Cardiac muscle cell (in vitro differentiated cells and primary cell): ENCODE results near the gene KIR3DL2. TPM values are rescaled to one million over a fixed set of nuclear protein-coding genes. Genes with fewer than 3 reads are reported as not detected.
"Not testable (repeated sequence)": the region's sequence is repeated elsewhere in the genome, so short reads cannot be mapped to it uniquely, and the experiment has no call there.

Experiments used
- DNase-seq, 2 donors: peaks; one replicate each; pipeline versions ENCODE4 v3.0.0 to v3.0.0-alpha.2; 2010 to 2017; ENCODE audit warnings: low read depth in 1 of 2, low spot score in 1 of 2
- H3K27ac ChIP-seq: fragments of 200-600 bp; sonication (generic); 2 replicates; pipeline ENCODE4 v1.5.1; 2016
- H3K27me3 ChIP-seq: fragments of 200-600 bp; sonication (generic); 2 replicates; pipeline ENCODE4 v1.6.0; 2016; ENCODE audit warnings: control low read depth
- H3K36me3 ChIP-seq: fragments of 200-600 bp; sonication (generic); 2 replicates; pipeline ENCODE4 v1.5.1; 2016; ENCODE audit warnings: control low read depth
- H3K4me1 ChIP-seq: fragments of 200-600 bp; sonication (generic); 2 replicates; pipeline ENCODE4 v1.8.1; 2017; ENCODE audit warnings: low read depth, mild to moderate bottlenecking, mixed run types
- H3K4me3 ChIP-seq: fragments of 200-600 bp; sonication (generic); 2 replicates; pipeline ENCODE4 v1.5.1; 2016; ENCODE audit warnings: mild to moderate bottlenecking
- H3K9me3 ChIP-seq: fragments of 200-600 bp; sonication (generic); 2 replicates; pipeline ENCODE4 v1.5.1; 2017; ENCODE audit warnings: low read depth, mild to moderate bottlenecking, control low read depth
- polyA plus RNA-seq: library from polyadenylated mRNA; unstranded; fragments of >200 nt; fragmentation: Nextera tagmentation; extraction: Ambion mirVana; gene quantifications from 2 replicates; pipeline ENCODE4 v1.2.1, GENCODE V29; 2016
- total RNA-seq: library from RNA; depleted of rRNA; stranded (reverse); fragments of >200 nt; gene quantifications from 2 replicates; pipeline ENCODE4 v1.2.3, GENCODE V29; 2016
- TF ChIP-seq, protein P1 (sequence below): IDR thresholded peaks from 2 replicates; pipeline ENCODE4 v1.5.1; 2012; ENCODE audit warnings: low read depth, mild to moderate bottlenecking, low read length

KIR3DL2 gene
- total and polyA plus RNA-seq, 2 experiments from 2014 or later: not detected

DNA sequence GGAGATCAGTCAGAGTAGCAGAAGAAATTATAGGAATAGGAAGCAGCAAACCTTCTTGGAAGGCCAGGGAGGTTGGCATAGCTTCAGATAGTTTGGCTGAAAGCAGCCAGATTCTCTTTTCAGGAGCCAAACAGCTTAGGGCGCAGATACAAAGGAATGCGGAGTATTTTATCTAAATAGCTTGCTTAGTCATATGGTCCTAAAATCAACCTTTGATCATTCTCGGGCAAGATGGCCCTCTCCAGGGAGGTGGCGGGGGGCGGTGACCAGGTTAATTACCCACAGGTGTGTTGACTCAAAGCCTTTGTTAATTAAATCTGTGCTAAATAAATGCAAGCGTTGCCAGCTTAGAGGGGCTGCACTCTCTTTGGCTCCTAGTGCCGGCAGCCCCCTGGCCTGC is 43.2 kb downstream of the KIR3DL2 start:
- Histone ChIP-seq H3K36me3 (no peaks in the 10 kb centered on the region), H3K4me1 (no peaks in the 10 kb centered on the region), H3K4me3 (no peak overlapping the region), H3K27me3 (no peaks in the 10 kb centered on the region), H3K9me3 (no peaks in the 10 kb centered on the region), H3K27ac (no peak overlapping the region)
- TF ChIP-seq, protein P1, sequence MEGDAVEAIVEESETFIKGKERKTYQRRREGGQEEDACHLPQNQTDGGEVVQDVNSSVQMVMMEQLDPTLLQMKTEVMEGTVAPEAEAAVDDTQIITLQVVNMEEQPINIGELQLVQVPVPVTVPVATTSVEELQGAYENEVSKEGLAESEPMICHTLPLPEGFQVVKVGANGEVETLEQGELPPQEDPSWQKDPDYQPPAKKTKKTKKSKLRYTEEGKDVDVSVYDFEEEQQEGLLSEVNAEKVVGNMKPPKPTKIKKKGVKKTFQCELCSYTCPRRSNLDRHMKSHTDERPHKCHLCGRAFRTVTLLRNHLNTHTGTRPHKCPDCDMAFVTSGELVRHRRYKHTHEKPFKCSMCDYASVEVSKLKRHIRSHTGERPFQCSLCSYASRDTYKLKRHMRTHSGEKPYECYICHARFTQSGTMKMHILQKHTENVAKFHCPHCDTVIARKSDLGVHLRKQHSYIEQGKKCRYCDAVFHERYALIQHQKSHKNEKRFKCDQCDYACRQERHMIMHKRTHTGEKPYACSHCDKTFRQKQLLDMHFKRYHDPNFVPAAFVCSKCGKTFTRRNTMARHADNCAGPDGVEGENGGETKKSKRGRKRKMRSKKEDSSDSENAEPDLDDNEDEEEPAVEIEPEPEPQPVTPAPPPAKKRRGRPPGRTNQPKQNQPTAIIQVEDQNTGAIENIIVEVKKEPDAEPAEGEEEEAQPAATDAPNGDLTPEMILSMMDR: no peak
- DNase-seq: no peak

DNA sequence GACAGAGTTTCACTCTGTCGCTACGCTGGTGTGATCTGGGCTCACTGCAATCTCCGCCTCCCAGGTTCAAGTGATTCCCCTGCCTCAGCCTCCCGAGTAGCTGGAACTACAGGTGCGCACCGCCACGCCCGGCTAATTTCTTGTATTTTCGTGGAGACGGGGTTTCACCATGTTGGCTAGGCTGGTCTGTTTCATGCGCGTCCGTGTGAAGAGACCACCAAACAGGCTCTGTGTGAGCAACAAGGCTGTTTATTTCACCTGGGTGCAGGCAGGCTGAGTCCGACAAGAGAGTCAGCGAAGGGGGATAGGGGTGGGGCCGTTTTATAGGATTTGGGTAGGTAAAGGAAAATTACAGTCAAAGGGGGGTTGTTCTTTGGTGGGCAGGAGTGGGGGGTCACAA is 43.9 kb downstream of the KIR3DL2 start:
- DNase-seq, H3K4me3 ChIP-seq: not testable (repeated sequence)

DNA sequence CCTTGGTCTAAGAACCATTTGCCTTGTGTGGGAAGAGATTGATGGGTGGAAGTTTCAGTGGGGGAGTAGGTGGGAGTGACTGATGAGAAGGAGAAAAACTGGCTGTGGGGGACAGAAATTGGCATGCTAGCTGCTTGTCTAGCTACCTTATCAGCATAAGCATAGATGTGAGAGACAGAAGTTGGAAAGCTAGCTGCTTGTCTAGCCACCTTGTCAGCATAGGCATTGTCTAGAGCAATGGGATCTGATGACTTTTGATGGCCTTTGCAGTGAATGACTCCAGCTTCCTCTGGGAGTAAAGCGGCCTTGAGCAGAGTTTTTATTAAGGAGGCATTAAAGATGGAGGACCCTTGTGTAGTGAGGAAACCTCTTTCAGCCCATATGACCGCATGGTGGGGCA is 45.8 kb downstream of the KIR3DL2 start:
- no peak for DNase-seq
- no peaks in the 10 kb centered on the region for H3K27me3 ChIP-seq
- no peak overlapping the region for H3K4me3 ChIP-seq
- H3K4me1 ChIP-seq: no peaks in the 10 kb centered on the region
- TF ChIP-seq, protein P1: no peak
- no peaks in the 10 kb centered on the region for H3K36me3 ChIP-seq
- H3K9me3 ChIP-seq: no peaks in the 10 kb centered on the region
- H3K27ac ChIP-seq: no peak overlapping the region

More for the DNA sequence above, 43.9 kb downstream of the KIR3DL2 start:
- not testable (repeated sequence) for H3K27ac ChIP-seq, H3K27me3 ChIP-seq, H3K4me1 ChIP-seq, H3K9me3 ChIP-seq, H3K36me3 ChIP-seq

DNA sequence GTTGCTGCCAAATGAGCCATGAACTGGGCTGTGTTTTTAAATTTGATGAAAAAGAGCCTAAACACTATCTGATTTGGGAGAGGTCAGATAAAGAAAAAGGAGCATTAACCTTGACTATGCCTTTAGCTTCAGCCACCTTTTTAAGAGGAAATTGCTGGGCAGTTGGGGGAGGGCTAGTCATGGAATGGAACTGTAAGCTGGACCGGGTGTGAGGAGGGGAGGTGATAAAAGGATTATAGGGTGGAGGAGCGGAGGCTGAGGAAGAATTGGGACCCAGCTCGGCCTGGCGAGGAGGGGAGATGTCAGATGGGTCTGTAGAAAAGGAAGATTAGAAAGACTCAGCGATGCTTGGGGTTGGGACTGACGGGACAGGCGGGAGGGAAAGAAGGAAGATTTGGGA is 48.4 kb downstream of the KIR3DL2 start:
- H3K9me3 ChIP-seq, H3K27me3 ChIP-seq, DNase-seq, H3K36me3 ChIP-seq, H3K4me3 ChIP-seq, H3K4me1 ChIP-seq, H3K27ac ChIP-seq: not testable (repeated sequence)

DNA sequence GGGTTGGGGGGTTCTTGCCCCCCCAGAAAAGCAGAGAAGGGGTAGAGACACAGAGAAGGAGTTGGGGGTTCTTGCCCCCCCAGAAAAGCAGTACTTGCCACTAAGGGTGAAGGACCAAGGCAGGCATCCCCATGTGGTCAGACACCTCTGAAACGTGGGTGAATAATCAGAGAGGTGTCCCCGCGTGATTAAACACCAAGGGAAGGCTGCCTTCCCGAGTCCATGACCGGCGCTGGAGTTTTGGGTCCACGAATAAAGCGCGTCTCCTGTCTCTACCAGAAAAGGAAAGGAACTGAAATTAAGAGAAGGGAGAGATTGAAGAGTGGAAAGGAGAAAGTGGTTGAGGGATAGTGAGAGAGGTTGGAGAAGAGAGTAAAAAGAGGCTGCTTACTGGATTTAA is 49.4 kb downstream of the KIR3DL2 start:
- not testable (repeated sequence) for DNase-seq, H3K4me3 ChIP-seq, H3K36me3 ChIP-seq, H3K4me1 ChIP-seq, H3K27ac ChIP-seq, H3K9me3 ChIP-seq, H3K27me3 ChIP-seq

DNA sequence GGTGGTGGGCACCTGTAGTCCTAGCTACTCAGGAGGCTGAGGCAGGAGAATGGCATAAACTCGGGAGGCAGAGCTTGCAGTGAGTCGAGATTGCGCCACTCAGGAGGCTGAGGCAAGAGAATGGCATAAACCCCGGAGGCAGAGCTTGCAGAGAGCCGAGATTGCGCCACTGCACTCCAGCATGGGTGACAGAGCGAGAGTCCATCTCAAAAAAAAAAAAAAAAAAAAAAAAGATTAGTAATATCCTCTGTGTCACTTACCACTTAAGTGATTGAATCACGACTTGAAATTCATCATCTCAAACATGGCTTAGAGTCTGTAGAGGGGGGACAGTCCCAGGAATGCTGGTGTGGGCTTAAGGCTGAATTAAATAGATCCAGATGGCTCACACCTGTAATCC is 50.9 kb downstream of the KIR3DL2 start:
- H3K4me3 ChIP-seq, H3K9me3 ChIP-seq, DNase-seq, H3K27ac ChIP-seq, H3K27me3 ChIP-seq, H3K4me1 ChIP-seq, H3K36me3 ChIP-seq: not testable (repeated sequence)

DNA sequence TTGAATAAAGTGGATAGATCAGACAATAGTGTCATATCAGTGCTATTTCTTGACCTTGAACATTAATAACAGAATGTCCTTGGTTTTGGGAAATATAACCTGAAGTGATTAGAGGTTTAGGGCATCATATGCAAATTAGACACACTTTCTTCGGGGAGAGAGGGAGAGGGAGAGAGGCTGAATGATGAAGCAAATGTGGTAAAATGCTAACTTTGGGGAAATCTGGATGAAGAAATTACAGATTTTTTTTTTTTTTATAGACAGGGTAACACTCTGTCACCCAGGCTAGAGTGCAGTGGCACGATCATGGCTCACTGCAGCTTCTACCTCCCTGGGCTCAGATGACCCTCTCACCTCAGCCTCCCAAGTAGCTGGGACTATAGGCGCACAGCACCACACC is 51.8 kb downstream of the KIR3DL2 start:
- no peak for DNase-seq
- Histone ChIP-seq H3K27ac (no peak overlapping the region), H3K4me1 (no peaks in the 10 kb centered on the region), H3K9me3 (no peaks in the 10 kb centered on the region), H3K4me3 (no peak overlapping the region), H3K36me3 (no peaks in the 10 kb centered on the region), H3K27me3 (no peaks in the 10 kb centered on the region)
- TF ChIP-seq, protein P1: no peak

DNA sequence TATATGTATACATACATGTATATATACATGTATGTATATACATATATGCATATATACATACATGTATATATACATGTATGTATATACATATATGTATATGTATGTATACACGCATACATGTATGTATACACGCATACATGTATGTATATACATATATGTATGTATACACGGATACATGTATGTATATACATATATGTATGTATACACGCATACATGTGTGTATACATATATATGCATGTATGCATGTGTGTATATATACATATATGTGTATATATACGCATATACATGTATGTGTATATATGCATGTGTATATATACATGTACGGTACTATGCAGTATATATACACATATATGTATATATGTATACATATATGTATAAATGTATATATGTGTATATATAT is 53.1 kb downstream of the KIR3DL2 start:
- no peak overlapping the region for H3K27ac ChIP-seq
- H3K36me3 ChIP-seq: no peaks in the 10 kb centered on the region
- DNase-seq: no peak
- no peaks in the 10 kb centered on the region for H3K27me3 ChIP-seq
- H3K4me3 ChIP-seq: no peak overlapping the region
- TF ChIP-seq, protein P1: no peak
- no peaks in the 10 kb centered on the region for H3K4me1 ChIP-seq
- H3K9me3 ChIP-seq: no peaks in the 10 kb centered on the region

DNA sequence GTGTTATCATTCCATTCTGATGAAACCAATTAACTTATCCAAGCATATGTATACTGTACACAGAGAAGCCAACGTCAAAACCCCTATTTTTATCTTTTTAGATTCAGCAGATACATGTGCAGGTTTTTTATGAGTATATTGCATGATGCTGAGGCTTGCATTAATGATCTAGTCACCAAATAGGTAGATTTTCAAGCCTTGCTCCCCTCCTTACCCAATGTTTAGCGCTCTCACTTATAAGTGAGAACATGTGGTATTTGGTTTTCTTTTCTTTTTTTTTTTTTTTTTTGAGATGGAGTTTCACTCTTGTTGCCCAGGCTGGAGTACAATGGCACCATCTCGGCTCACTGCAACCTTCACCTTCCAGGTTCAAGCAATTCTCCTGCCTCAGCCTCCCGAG is 54.0 kb downstream of the KIR3DL2 start:
- not testable (repeated sequence) for H3K27ac ChIP-seq, H3K9me3 ChIP-seq, H3K27me3 ChIP-seq, H3K4me1 ChIP-seq, H3K4me3 ChIP-seq, DNase-seq, H3K36me3 ChIP-seq
